GM18907 (cell line): ENCODE data around the gene USP20.

Source experiments
- ATAC-seq: cut with Tn5 transposase; IDR thresholded peaks from one replicate; pipeline ENCODE4 v1.9.1; 2021; ENCODE audit warnings: mild to moderate bottlenecking, moderate library complexity; ENCODE audit not compliant: unreplicated experiment

The USP20 gene

DNA sequence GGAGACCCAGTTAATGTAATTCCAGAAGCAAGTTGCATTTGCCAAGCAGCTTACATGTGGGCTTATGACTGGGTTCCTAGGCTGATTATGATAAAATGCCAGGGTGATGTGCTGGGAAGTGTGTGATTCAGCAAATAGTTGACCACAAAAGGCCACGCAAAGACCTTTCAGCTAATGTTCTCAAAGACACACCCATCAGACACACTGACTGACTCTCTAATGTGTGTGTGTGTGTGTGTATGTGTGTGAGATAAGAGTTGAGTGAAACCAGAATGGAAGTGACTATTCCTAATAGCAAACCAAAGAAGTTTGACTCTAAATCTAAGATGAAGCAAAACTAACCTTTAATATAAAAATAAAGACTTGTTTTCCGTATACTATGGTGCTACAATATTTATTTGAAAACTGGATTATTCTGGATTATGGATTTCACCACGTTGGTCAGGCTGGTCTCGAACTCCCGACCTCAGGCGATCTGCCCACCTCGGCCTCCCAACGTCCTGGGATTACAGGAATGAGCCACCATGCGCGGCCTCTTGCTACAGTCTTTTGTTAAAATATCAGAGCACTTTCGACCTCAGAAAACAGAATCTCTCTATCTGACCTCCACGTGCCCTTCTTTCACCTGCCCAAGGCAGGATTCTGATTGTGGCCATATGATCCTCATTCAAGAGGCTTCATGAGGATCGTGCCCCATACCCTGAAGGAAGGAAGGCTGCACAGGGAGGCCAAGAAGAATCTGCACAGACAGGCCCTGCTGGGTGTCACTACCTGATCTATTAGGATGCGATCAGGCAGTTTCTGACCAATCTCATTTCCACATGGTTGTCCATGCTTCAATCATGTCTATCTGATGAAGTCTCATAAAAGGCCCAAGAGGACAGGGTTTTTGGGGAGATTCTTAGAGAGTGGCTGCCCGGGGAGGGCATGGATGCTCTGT lies 75.6 kb downstream of the USP20 start:
- no peak for ATAC-seq

GRCh38 chr9:129914051-129914450 lies 78.8 kb downstream of the USP20 start:
- ATAC-seq = no peak

- no peak for ATAC-seq
Observed at GRCh38 chr9:129916707-129917106, 81.4 kb downstream of the USP20 start.

- ATAC-seq = no peak
Observed at GRCh38 chr9:129918296-129918950, 83.2 kb downstream of the USP20 start.

DNA sequence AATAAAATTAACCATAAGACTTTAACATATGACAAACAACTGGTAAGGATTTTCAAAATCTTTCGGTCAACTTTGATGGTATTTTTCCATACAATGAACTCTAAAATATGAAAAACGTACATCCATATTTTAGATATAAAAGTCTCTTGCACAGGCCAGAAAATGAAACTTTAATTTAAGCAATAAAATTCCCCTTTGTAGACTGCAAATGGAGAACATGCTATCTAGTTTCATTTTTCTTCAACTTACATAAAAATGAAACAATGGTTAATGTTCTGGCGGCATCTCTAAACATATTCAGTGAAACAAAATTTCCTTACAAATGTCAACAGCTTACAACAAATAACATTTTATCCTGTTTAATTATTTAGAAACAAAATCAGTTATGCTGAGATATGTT lies 84.0 kb downstream of the USP20 start:
- no peak for ATAC-seq

GRCh38 chr9:129919841-129920240 lies 84.6 kb downstream of the USP20 start:
- ATAC-seq = no peak

- no peak for ATAC-seq
Observed at GRCh38 chr9:129921905-129922304, 86.6 kb downstream of the USP20 start.

DNA sequence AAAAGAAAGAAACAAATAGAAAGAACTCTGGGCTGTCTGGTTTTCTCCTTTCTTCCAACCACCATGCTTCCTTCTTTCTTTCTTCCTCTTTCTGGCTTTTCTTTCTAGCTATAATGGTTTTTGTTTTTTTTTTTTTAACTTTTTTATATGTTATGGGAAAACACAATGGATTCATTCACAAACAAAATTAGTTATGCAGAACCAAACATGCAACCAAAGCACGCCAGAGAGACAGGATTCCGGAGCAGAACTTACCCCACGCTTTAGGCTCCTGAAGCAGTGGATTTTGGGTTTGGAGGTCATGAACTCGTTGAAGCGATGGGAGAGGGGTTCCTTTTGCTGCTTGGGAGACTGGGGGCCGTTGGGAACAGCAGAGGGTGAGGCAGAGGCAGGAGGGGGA lies 88.3 kb downstream of the USP20 start:
- ATAC-seq = no peak

GRCh38 chr9:129929496-129930125 lies 94.4 kb downstream of the USP20 start:
- ATAC-seq = no peak

- ATAC-seq = no peak
Observed at GRCh38 chr9:129930743-129931142, 95.5 kb downstream of the USP20 start.
